CD4-positive, alpha-beta T cell treated with Interleukin-1 beta for 1 hour (primary cell): Measurements from ENCODE around the gene GPAM.
"Not testable (repeated sequence)": the region's sequence is repeated elsewhere in the genome, so short reads cannot be mapped to it uniquely, and the experiment has no call there.

Experiments
- DNase-seq, 2 donors: peaks; one replicate each; pipeline ENCODE4 v3.0.0-alpha.2; 2020 to 2022

GPAM gene

GRCh38 chr10:112216151-112216550 lies 32.6 kb upstream of the GPAM start:
- no peak for DNase-seq

DNA sequence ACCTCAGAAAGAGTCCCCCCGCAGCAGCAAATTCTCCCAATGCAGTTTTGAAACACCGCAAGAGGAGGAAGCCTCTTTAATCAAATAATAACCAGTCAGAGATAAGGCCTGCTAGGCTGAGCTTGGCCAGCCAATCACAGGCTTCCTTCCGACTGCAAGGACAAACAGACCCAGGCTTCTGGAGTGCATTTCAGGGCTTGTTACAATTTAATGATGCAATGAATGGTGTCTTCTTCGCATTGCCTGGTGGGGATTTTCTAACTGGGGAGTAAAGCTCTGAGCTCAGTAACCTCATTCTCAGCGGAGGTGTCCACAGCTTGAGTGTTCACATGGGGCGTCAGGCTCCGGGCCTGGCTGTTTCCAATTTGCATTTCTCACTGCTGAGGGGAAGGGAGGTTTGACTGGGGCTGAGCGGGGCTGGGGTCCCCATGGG lies 31.8 kb upstream of the GPAM start:
- no peak for DNase-seq

DNA sequence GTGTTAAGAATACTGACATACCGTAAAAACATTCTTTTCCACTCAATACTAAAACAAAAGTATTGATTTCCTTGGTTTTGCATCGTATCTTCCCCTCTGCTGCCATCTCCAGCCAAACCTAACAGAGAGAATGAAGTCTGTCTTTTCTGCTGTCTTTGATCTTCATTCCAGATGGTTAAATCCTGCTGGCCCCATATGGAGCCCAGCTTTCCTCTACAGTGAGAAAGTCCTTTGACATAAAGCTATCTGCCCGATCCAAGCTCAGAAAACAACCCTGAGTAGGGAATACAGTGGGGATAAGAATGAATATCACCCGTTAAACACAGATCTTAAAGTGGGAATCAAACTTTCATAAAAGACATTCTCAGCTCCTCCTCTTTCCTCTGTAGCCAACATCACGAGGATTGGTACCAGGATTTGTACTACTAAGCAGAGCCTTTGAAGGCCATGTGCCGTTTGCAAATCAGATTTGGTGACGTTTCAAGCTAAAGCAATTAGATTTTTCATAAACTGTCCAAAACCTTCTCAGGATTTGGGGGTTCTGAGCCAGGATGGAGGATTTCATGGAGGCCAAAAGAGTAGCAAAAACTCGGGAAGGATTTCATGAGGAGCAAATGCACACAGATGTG lies 30.8 kb upstream of the GPAM start:
- DNase-seq = no peak

DNA sequence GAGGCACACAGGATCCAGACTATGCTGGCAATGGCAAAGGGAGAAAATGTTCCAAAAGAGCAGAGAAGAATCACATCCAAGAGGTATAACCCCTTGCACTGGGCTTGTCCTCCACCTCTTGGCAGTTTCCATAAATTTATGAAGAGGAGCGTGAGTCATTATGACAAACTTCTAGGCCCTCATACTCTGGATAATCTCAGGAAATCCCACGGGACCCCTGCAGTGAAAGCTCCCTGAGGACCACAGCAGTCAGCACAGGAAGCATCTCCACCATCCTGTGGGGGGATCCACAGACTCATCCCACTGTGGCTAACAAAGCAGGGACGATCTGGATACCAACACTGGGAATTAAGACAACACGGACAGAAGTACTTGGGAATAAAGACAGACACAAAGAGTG lies 30.3 kb upstream of the GPAM start:
- no peak for DNase-seq

- DNase-seq = no peak
These were observed 29.7 kb upstream of the GPAM start for GRCh38 chr10:112213098-112213823.

DNA sequence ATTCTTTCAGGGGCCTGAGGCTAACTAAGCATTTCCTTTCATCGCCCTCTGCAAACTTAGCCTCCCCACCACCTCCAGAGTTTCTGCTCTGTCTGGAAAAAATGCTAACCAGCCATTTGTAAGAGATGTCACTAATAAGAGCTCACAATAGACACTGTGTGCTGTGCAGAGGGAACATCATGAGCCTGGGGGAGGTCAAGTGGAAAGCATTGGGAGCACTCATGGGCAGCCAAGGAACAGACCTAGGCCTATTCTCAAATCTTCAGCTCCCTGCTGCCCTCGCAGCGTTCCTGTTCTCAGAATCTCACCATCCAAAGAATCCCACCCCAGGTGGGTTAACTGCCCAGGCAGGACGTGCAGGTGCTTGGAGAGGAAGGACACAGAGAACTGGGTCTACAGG lies 27.1 kb upstream of the GPAM start:
- DNase-seq = no peak

GRCh38 chr10:112209684-112210131 lies 26.1 kb upstream of the GPAM start:
- no peak for DNase-seq

- DNase-seq = no peak
These were observed 25.4 kb upstream of the GPAM start for GRCh38 chr10:112208997-112209396.

GRCh38 chr10:112208292-112208691 lies 24.7 kb upstream of the GPAM start:
- no peak for DNase-seq

DNA sequence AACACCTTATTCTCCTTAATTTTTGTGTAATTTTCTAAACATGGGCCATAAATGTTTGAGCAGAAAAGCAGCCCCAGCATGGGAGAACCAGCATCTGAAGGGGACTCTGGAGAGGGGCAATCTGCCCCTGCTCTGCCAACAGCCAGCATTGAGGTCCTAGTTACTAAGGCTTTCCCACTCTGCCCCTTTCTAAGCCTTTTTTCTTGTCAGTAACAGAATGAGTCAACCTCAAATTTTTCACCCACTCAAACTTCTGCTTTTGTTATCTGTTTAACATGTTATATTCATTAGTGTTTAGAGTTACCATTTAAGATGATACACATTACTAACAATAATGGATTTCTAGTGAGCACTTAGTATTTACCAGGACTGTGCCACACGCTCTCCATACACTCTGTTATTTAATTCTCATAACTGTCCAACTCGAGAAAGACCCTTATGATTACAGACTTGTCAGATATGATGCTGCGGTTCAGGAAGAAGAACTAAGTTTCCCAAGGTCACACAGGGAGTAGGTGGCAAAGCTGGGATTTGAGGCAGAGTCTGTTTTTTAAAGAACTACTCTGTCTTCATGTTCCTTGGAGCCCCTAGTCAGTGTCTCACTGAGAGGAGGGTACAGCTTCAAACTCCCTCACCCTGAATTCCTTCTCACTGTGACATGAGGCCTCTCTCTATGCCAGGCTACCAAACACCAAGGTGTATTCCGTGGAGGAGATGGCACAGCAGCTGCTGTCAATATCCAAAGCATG lies 19.9 kb upstream of the GPAM start:
- no peak for DNase-seq

GRCh38 chr10:112202561-112203241 lies 19.1 kb upstream of the GPAM start:
- DNase-seq = no peak

- no peak for DNase-seq
These were observed 18.5 kb upstream of the GPAM start for GRCh38 chr10:112202076-112202475.

DNA sequence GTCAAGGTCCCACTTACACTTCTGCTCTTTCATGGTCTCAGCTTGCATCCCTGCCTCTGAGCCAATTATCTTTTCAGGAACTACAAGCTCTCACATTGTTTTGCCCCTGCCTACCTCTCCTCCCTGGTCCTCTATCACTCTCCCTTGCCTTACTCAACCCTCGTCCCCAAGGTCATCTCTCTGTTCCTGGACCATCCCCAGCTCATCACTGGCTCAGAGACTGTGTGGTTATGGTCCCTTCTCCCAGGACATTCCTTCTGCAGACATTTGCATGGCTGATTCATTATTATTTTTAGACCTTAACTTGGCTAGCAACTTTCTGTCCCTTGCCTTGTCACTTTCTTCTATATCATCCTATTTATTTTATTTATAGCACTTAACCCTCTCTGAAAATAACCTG lies 17.8 kb upstream of the GPAM start:
- DNase-seq = no peak

DNA sequence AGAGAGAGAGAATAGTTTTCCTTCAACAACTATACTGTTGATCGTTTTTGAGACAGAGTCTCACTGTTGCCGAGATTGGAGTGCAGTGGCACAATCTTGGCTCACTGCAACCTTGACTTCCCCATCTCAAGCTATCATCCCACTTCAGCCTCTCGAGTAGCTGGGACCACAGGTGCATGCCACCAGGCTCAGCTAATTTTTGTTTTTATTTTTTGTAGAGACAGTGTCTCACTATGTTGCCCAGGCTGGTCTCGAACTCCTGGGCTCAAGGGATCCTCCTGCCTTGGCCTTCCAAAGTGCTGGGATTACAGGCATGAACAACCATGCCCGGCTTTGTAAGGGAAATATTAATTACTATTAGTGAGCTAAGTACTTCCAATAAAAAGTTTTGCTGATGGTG lies 16.7 kb upstream of the GPAM start:
- not testable (repeated sequence) for DNase-seq

GRCh38 chr10:112197662-112198061 lies 14.1 kb upstream of the GPAM start:
- not testable (repeated sequence) for DNase-seq

DNA sequence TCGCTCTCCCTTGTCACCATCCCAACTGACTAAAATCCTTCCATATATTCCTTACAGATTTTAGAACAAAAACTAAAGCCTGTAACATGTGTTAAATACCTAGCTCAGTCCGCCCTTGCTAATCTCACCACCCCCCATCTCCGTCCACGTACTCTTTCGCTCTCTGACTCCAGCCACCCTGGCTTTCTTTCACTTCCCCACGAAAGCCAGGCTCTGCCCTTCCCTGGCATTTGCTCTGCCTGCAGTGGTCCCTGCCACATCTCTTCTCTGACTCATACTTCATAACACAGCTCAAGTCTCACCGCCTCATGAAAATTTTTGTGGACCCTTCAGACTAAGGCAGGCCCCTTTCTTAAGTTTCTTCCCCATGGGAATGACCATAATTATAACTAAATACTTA lies 11.7 kb upstream of the GPAM start:
- no peak for DNase-seq

DNA sequence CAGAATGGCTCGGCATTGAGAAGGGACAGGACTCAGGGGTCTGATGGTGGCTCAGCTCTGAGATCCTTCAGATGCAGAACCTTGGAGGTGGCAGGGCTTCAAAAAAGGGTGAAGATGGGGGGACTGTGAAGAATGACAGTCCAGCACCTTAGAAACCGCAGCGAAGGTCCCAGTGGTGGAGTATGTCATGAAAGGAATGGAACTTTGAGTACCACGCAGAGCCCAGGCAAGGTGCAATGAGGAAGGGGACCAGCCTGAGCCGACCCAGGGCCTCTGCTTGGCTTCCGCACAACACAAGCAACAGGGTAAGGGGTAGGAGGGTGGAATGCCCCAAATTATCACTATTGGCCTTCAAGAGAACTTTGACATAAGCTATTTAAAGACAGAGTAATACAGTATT lies 8.2 kb upstream of the GPAM start:
- DNase-seq = no peak

DNA sequence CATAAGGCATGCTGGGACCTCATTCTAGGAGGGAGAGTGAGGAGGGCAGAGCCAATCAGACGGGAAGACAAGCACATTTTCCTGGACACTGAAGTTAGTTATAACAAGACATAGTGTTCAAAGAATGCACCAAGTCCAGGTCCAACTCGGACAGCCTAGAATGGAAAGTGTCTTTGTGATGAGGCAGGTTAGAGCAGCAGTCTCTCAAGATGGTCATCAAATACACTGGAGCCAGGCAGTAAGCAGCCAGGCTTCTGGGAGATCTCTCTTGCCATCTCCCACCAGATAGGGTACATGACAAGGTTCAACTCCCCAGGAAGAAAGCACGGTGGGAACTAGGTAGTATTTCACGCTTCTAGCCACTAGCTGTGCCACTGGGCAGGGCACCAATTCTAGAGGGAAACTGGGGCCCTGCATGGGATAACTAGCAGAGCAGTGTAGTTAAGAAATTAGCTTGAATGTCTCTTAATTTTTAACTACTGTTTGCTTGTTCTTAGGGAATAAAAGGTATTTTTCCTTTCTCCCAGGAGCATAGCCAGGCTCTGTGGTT lies 7.6 kb upstream of the GPAM start:
- no peak for DNase-seq

GRCh38 chr10:112189465-112189864 lies 5.9 kb upstream of the GPAM start:
- DNase-seq = no peak

GRCh38 chr10:112187527-112187926 lies 4.0 kb upstream of the GPAM start:
- no peak for DNase-seq

GRCh38 chr10:112185959-112186358 lies 2.4 kb upstream of the GPAM start:
- no peak for DNase-seq

- DNase-seq = peak in 1 of 2 donors; percentile 1
These were observed 814 bp upstream of the GPAM start for GRCh38 chr10:112184379-112184778.

- DNase-seq = no peak
These were observed 447 bp upstream of the GPAM start for GRCh38 chr10:112184052-112184371.
